Stimulated activated CD8-positive, alpha-beta memory T cell treated with anti-CD3 and anti-CD28 coated beads, Interleukin-4, amount 100 ng/mL, for 4 hours (primary cell): ENCODE data around the gene KLF14.
"Not testable (repeated sequence)": the region's sequence is repeated elsewhere in the genome, so short reads cannot be mapped to it uniquely, and the experiment has no call there.

Experiments
- DNase-seq, 2 donors: peaks; one replicate each; pipeline ENCODE4 v3.0.0-alpha.2; 2020; ENCODE audit warnings: low read depth in 2 of 2, low spot score in 1 of 2

KLF14 gene

DNA sequence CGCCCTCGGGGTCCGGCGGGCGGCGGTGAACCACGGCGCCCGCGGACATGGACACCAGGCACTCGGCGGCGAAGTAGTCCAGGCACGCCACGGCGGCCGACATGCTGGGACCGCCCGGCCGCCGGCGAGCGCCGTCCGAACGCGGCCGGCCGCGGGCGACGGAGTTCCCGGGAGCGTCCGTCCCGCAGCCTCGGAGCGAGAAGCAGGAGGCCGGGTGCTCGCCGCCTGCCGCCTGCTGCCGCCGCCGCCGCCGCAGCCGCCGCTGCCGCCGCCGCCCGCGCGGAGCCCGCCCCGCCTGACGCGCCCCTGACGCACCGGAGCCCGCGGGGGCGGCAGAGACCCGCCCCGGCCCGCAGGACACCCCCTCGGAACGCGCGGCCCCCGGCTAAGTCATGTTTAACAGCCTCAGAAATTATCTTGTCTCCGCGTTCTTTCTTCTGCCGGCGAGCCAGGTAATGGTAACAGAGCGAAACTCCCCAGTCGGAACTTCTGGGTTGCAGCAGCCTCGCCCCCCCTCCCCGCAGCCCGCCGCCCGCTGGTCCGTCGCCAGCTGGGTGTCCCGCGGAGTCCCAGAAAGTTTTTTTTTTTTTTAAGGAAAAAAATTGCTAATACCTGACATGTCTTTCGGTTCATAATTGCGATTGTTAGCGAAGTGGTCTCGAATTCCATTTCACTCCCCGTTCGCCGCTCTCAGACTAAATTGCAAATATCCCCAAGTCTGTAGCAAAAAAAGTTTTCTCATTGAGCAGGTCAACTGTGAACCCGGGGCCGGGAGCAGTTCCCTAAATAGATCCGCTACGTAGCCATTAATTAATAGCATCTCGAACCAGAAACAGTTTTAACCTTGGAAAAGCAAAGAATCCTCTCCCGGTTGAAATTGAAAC, at the start of gene KLF14:
Gene KLF14 (minus strand): TSS at position 277 of the 884 bp plus-strand sequence. CDS start 174 bp downstream, at position 103.
- DNase-seq: peak; percentile 24 to 25

DNA sequence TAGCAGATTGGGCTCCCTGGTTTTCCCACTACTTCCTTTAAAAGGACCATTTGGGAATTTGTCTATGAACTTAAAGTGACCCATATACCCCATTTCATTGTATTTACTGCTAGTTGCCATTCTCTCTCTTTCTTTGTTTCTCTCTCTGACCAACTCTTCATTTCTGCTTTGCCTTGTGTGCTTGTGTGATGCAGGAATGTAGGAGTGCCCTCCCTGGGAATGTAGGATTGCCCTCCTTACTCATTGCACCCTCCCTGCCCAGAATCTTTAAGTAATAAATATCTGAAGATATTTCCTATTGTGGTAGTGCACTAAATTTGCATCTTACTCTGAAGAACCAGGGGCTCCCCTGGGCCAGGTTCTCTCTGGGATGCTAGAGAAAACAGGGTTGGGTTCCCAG, 47.3 kb upstream of the KLF14 start:
- DNase-seq: no peak

DNA sequence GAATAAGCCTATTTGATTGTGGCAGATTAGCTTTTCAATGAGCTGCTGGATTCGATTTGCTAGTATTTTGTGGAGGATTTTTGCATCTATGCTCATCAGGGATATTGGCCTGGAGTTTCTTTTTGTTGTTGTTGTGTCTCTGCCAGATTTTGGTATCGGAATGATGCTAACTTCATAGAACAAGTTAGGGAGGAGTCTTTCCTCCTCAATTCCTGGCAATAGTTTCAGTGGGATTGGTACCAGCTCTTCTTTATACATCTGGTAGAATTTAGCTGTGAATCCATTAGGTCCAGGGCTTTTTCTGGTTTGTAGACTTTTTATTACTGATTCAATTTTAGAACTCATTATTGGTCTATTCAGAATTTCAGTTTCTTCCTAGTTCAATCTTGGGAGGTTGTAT, 43.4 kb upstream of the KLF14 start:
- no peak for DNase-seq

GRCh38 chr7:130772456-130772855, 38.4 kb upstream of the KLF14 start:
- DNase-seq: not testable (repeated sequence)

DNA sequence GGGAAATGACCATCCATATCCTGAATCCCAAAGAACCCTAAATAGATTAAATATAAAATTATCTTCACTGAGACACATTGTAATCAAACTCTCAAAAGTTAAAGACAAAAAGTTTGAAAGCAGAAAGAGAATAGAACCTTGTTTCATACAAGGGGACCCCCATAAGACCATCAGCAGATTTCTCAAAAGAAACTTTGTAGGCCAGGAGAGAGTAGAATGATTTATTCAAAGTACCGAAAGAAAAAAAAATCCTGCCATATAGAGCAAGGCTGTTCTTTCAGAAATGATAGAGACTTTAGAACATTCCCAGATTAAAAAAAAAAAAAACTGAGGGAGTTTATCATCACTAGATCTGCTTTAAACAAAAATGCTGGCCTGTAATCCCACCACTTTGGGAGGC, 34.8 kb upstream of the KLF14 start:
- no peak for DNase-seq

GRCh38 chr7:130764569-130764968, 30.6 kb upstream of the KLF14 start:
- DNase-seq: not testable (repeated sequence)

DNA sequence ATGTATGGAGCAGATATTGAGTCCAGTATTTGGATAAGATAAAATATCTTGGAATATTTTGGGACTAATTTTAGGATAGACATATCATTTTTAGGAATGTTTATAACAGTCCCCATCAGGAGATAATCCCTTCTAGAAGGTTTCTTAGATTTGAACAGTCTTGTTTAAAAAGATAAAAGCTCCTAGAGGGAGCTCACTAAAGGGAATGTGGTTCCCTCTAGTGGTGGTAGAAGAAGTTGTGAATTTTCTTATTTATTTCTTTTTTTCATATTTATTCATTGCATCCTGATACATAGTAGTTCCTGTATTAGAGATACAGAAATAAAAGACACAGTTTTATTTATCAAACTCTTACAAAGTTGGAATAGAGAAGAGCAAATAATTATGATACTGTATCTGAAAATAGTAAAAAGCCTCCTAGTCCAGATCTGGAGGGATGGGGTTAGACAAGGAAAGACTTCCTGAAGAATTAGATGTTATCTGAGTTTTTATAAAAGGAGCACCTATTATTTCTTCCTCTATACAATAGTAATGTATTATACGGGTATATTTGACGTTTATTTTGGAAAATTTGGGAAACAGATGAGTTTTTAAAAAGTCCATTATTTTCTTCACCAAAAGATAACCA, 24.5 kb upstream of the KLF14 start:
- DNase-seq: no peak

- no peak for DNase-seq
Observed at GRCh38 chr7:130756316-130756715, 22.3 kb upstream of the KLF14 start.

DNA sequence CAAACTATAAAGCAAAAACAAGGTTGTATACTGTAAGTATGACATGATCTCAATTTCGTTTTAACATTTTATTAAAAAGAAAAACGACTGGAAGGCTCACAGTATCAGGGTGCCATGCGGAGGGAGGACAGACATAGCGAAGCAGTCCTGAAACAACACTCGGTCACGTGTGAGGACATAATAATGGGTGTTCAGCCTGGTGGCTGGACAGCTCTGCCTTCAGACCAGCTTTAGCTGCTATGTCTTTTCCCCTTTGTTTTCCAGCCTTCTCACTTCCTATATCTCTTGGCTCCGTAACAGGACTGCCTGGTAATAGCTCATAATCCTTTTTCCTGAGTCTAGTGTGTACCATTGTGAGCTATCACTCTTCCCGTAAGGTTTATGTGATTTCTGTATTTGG, 18.4 kb upstream of the KLF14 start:
- no peak for DNase-seq

DNA sequence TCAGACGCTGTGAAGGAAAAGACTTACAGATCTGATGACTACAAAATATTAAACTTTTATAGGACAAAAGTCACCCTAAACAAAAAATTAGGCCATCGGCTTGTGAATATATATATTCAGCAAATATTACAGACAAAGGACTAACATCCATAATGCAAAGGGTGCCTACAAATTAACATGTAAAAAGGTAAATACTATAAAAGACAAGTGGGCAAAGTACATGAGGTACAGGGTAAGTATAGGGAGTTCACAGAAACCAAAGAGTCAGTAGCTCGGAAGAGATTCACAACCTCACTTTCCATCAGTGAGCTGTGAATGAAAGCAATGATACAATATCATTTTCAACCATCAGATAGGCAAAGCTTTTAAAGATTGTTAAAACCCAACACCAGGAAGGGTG, 16.7 kb upstream of the KLF14 start:
- no peak for DNase-seq

DNA sequence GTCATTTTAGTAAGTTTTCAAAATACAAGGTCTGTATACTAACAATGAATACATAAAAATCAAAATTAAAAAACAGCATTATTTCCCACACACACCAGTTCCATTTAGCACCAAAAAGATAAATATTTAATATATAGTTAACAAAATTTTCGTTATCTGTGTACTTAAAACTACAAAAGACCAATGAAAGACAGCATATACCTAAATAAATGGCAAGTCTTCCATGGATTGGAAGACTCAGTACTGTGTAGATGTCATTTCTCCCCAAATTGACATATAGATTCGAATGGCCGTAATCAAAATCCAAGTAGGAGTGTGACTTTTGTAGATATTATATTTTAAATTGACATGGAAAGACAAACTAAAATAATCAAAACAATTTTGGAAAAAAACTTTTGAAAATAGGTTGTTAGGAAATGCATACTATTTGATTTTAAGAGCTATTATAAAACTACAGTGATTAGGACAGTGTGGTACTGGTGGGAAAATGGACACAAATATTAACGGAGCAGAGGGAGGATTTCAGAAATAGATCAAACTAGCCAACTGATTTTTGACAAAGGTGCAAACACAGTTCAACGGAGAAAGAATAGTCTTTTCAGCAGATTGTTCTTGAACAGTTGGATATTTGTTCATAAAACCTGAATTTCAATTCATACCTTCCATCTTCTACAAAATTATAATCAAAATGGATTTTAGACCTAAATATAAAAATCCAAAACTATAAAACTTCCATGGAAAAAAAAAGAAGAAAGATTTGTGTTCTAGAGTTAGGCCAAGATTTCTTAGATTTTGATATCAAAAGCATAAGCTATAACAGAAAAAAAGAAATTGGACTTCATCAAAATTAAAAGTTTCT, 14.8 kb upstream of the KLF14 start:
- DNase-seq: no peak

DNA sequence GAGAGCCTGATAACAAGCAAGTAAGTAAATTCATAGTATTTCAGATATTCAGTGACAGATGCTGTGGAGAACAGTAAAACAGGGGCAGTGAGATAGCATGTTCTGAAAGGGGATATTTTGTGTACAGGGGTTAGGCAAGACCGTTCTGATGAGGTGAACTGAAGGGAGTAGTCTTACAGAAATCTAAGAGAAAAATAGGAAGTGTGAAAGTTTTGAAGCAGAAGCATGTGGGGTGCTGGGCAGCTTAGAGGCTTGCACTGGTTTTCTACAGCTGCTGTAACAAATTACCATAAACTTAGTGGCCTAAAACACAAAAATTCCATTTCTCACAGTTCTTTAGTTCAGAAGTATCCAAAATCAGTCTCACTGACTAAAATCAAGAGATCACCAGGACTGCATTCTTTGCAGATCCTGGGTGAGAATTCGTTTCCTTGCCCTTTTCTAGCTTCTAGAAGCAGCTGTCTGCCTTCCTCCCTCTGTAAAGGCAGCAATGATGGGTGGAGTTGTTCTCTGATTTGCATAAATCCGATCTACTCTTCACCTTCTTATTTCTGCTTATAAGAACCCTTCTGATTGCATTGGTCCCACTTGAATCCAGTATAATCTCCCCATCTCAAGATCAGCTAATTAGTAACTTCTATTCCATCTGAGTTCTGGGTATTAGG, 7.5 kb upstream of the KLF14 start:
- no peak for DNase-seq

- no peak for DNase-seq
Observed at GRCh38 chr7:130740606-130741005, 6.6 kb upstream of the KLF14 start.

DNA sequence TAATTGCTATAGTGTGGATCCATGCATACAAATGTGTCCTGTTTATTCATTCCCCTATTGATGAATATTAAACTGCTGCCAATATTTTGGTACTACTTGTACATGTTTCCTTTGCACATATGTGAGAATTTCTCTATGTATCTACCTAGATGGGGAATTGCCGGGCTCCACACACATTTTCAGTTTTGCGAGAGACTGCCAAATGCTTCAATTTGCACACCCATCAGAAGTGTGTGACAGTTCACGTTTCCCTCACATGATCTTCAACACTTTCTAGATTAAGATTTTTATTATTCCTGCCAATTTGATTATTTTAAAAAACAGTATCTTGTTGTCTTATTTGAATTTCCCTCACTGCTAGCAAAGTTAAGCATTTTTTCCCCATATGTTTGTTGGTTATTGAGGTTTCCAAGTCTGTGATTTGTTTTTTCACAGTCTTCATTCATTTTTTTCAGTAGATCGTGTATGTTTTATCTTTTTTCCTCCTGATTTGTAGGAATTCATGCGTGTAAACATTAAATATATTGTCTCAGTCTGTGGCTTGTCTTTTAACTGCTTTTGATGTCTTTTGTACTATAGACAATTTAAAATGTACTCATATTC, 2.4 kb upstream of the KLF14 start:
- no peak for DNase-seq

- no peak for DNase-seq
Observed at GRCh38 chr7:130734815-130735716, 1.1 kb upstream of the KLF14 start.

DNA sequence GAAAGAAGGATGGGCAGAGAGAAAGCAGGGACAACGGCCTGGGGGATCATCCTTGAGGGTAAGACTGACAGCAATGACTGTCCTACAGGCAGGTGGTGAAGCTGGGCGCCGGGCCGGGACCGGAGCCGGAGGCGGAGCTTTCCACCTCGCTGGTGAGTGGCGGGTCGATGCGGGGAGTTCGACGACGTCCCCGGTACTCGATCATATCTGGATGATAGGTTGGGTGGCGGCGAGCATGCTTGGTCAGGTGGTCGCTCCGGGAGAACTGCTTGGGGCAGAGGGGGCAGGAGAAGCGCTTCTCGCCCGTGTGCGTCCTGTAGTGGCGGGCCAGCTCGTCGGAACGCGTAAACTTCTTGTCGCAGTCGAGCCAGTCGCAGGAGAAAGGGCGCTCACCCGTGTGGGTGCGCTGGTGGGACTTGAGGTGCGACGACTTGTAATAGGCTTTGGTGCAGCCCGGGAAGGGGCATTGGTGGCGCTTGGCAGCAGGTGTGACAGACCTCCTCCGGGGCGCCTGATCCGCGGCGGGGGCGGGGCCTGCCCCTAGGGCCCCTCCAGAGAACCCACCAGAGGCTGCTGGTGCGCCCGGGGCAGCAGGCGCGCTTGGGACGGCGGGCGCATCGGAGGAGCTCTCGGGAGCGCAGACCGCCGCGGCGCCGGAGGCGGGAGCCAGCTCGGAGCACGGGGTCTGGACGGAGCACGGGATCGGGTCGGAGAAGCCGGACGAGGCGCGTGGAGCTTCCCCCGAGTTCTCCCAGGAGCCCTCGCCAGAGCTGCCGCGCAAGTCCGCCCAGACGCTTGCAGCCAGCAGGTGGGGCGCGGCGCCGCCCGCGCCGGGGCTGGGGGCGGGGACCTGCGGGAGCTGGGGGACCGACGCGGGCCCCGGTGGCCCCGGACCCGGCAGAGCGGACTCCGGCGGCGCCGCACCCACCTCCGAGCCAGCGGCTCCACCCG, 752 bp downstream of the KLF14 start:
- peak in 1 of 2 donors; percentile 7 for DNase-seq

DNA sequence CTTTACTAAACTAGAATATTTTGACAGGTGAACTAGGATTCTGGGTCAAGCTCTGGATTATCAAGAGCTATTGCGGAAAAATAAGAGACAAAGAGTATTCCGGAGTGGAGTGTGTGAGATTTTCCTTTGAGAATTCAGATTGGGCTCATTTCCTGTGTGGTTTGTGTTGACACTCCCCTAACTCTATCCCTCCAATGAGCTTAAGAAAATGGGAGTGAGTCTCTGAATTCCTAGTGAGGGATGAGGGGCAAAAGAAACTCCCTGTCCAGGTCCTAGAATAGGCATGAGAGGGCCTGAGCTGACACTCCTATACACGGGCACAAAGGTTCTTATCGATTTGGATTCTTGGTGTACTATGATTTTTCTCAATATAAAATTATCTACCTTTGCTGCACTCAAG, 10.2 kb downstream of the KLF14 start:
- DNase-seq: no peak

GRCh38 chr7:130721486-130722277, 12.3 kb downstream of the KLF14 start:
- DNase-seq: no peak
